NCI-H2107 (cell line): ENCODE data around the gene PRRG2.

Source experiments
- DNase-seq: peaks from one replicate; lab custom pipeline; 2025; lab: John Stamatoyannopoulos, UW

PRRG2 gene

GRCh38 chr19:49589502-49589905 lies 8.4 kb downstream of the PRRG2 start:
- DNase-seq: no peak

- DNase-seq: peak; percentile 96
Measured at GRCh38 chr19:49590071-49590970, 9.2 kb downstream of the PRRG2 start.

GRCh38 chr19:49590971-49591730 lies 10.0 kb downstream of the PRRG2 start, which contains the start of gene PRR12:
TSS of gene PRR12 (plus strand) at chr19:49591182. CDS start at chr19:49591655, 473 bp downstream.
- peak; percentile 65 for DNase-seq

- DNase-seq: no peak
Measured at GRCh38 chr19:49591731-49592485, 10.8 kb downstream of the PRRG2 start.

GRCh38 chr19:49592486-49593232 lies 11.5 kb downstream of the PRRG2 start:
- no peak for DNase-seq

- peak; percentile 50 for DNase-seq
Measured at GRCh38 chr19:49593233-49594113, 12.4 kb downstream of the PRRG2 start.

- no peak for DNase-seq
Measured at GRCh38 chr19:49594157-49594992, 13.3 kb downstream of the PRRG2 start.

GRCh38 chr19:49594993-49595818 lies 14.1 kb downstream of the PRRG2 start:
- DNase-seq: no peak

GRCh38 chr19:49595819-49596404 lies 14.8 kb downstream of the PRRG2 start:
- DNase-seq: no peak

GRCh38 chr19:49596407-49596806 lies 15.3 kb downstream of the PRRG2 start:
- no peak for DNase-seq

GRCh38 chr19:49596954-49597702 lies 16.0 kb downstream of the PRRG2 start:
- DNase-seq: no peak

GRCh38 chr19:49597703-49597974 lies 16.5 kb downstream of the PRRG2 start:
- DNase-seq: no peak

- DNase-seq: no peak
Measured at GRCh38 chr19:49599378-49600295, 18.5 kb downstream of the PRRG2 start.

GRCh38 chr19:49601482-49602038 lies 20.4 kb downstream of the PRRG2 start:
- DNase-seq: no peak

- DNase-seq: no peak
Measured at GRCh38 chr19:49602806-49603205, 21.7 kb downstream of the PRRG2 start.

GRCh38 chr19:49605605-49606004 lies 24.5 kb downstream of the PRRG2 start:
- DNase-seq: no peak
